Uterus (tissue), 2 donors: Measurements from ENCODE around the gene TMEM109.

Experiments
- POLR2A ChIP-seq, 2 donors: fragments of 450-650 bp; IDR thresholded peaks; one replicate each; pipeline ENCODE4 v1.6.1; 2016; ENCODE audit warnings: antibody characterized with exemption in 2 of 2, mild to moderate bottlenecking in 1 of 2, moderate library complexity in 1 of 2
- TF ChIP-seq, protein P1 (sequence below), 4 experiments: fragments of 200-600 bp in 2 of 4; fragments of 450-650 bp in 2 of 4; sonication (generic) in 2 of 4; IDR thresholded peaks; one replicate each; pipeline ENCODE4 v1.5.1; 2016 to 2019; ENCODE audit warnings: antibody characterized with exemption in 4 of 4, mild to moderate bottlenecking in 2 of 4, moderate library complexity in 1 of 4

GRCh38 chr11:60955571-60955970 is 41.6 kb downstream of the TMEM109 start:
- TF ChIP-seq, protein P1, sequence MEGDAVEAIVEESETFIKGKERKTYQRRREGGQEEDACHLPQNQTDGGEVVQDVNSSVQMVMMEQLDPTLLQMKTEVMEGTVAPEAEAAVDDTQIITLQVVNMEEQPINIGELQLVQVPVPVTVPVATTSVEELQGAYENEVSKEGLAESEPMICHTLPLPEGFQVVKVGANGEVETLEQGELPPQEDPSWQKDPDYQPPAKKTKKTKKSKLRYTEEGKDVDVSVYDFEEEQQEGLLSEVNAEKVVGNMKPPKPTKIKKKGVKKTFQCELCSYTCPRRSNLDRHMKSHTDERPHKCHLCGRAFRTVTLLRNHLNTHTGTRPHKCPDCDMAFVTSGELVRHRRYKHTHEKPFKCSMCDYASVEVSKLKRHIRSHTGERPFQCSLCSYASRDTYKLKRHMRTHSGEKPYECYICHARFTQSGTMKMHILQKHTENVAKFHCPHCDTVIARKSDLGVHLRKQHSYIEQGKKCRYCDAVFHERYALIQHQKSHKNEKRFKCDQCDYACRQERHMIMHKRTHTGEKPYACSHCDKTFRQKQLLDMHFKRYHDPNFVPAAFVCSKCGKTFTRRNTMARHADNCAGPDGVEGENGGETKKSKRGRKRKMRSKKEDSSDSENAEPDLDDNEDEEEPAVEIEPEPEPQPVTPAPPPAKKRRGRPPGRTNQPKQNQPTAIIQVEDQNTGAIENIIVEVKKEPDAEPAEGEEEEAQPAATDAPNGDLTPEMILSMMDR (IDR thresholded peaks at IDR 0.05) = no peak
- TF ChIP-seq POLR2A (IDR thresholded peaks at IDR 0.05) = no peak
